MCF 10A (cell line): ENCODE measurements around the gene RALGPS1. TPM values are rescaled to one million over a fixed set of nuclear protein-coding genes. Genes with fewer than 3 reads are reported as not detected.

Experiments used
- BruUV-seq: library from RNA; stranded (reverse); fragments of 400-500 nt; replicated peaks from 2 replicates; lab custom pipeline; 2021; lab: Mats Ljungman, UMichigan
- CTCF ChIA-PET: fragments of 300-600 bp; sonication (Branson Sonifier 250); formaldehyde crosslinking; extraction: SDS; loops from one replicate; lab custom pipeline; 2021; ENCODE audit warnings: antibody characterized with exemption, inconsistent platforms; lab: Yijun Ruan, JAX
- POLR2A ChIA-PET: fragments of 300-600, 350-650 bp; sonication (Branson Sonifier 250); formaldehyde crosslinking; extraction: SDS; loops from one replicate; lab custom pipeline; 2020; ENCODE audit warnings: antibody characterized with exemption, inconsistent platforms; lab: Yijun Ruan, JAX
- DNase-seq: peaks from one replicate; pipeline ENCODE4 v3.0.0-alpha.2; 2018; ENCODE audit not compliant: unreplicated experiment
- H3K27ac Mint-ChIP-seq: one replicate; pipeline ENCODE4 v1.8.0; 2022; ENCODE audit warnings: mild to moderate bottlenecking, low read depth, mixed read lengths; ENCODE audit not compliant: unreplicated experiment
- H3K27me3 Mint-ChIP-seq: one replicate; pipeline ENCODE4 v1.8.0; 2022; ENCODE audit warnings: mixed read lengths; ENCODE audit not compliant: insufficient read depth, unreplicated experiment
- H3K36me3 Mint-ChIP-seq: one replicate; pipeline ENCODE4 v1.8.0; 2022; ENCODE audit warnings: mild to moderate bottlenecking, moderate library complexity, mixed read lengths; ENCODE audit not compliant: insufficient read depth, unreplicated experiment
- H3K4me1 Mint-ChIP-seq: one replicate; pipeline ENCODE4 v1.8.0; 2022; ENCODE audit warnings: mixed read lengths; ENCODE audit not compliant: insufficient read depth, unreplicated experiment
- H3K4me3 Mint-ChIP-seq: one replicate; pipeline ENCODE4 v1.8.0; 2022; ENCODE audit warnings: mild to moderate bottlenecking, moderate library complexity, mixed read lengths; ENCODE audit not compliant: unreplicated experiment
- H3K9me3 Mint-ChIP-seq: one replicate; pipeline ENCODE4 v1.8.0; 2022; ENCODE audit warnings: mixed read lengths; ENCODE audit not compliant: unreplicated experiment
- CTCF ChIP-seq: fragments of 200-600 bp; IDR thresholded peaks from one replicate; pipeline ENCODE4 v1.8.0; 2022; ENCODE audit warnings: antibody characterized with exemption, mild to moderate bottlenecking; ENCODE audit not compliant: unreplicated experiment
- intact Hi-C: fragments of 100-400 bp; cut with micrococcal nuclease; formaldehyde crosslinking; loops from 2 replicates; pipeline ENCODE4 v1.14.1; 2022
- total RNA-seq: library from RNA; stranded (reverse); gene quantifications from 2 replicates; pipeline ENCODE4 v1.2.3, GENCODE V29; 2022

Gene RALGPS1
- total RNA-seq, 1 experiment from 2014 or later, result 2.4 TPM

GRCh38 chr9:127223810-127224177 is 309.2 kb downstream of the RALGPS1 start:
- DNase-seq, result no peak
- no peak overlapping the region for H3K27ac Mint-ChIP-seq
- ChIA-PET POLR2A (interaction anchor here (0.6 to 3.9 kb wide), 8 partner anchors 7 to 336 kb away, joined by 3 to 13 read pairs (median 3); partner anchors contain the start of genes LRSAM1 and RPL12), CTCF (interaction anchor here (0.7 to 1.8 kb wide), 4 partner anchors 9 to 246 kb away, joined by 3 to 8 read pairs (median 5); no protein-coding TSS in a partner anchor)
- no TSS peak for BruUV-seq
- TF ChIP-seq CTCF, result no peak
- H3K36me3 Mint-ChIP-seq, result no peaks in the 10 kb centered on the region
- H3K4me3 Mint-ChIP-seq, result peak overlapping the region; percentile 83
- no peaks in the 10 kb centered on the region for H3K9me3 Mint-ChIP-seq
- H3K4me1 Mint-ChIP-seq, result no peaks in the 10 kb centered on the region
- peaks cover 29% of the 10 kb centered on the region for H3K27me3 Mint-ChIP-seq
- intact Hi-C loops, result no loop called here

GRCh38 chr9:127224178-127224882 is 309.7 kb downstream of the RALGPS1 start:
- no TSS peak for BruUV-seq
- Mint-ChIP-seq H3K36me3 (no peaks in the 10 kb centered on the region), H3K9me3 (no peaks in the 10 kb centered on the region), H3K4me3 (peak overlapping the region; percentile 83), H3K27me3 (peaks cover 29% of the 10 kb centered on the region), H3K4me1 (no peaks in the 10 kb centered on the region), H3K27ac (no peak overlapping the region)
- ChIA-PET POLR2A (interaction anchor here (0.6 to 3.9 kb wide), 11 partner anchors 8 to 335 kb away, joined by 3 to 13 read pairs (median 3); partner anchors contain the start of genes LRSAM1 and RPL12), CTCF (interaction anchor here (0.5 to 1.8 kb wide), 6 partner anchors 9 to 246 kb away, joined by 3 to 8 read pairs (median 4); no protein-coding TSS in a partner anchor)
- intact Hi-C loops, result no loop called here
- no peak for TF ChIP-seq CTCF
- DNase-seq, result peak; percentile 74

- no TSS peak for BruUV-seq
- DNase-seq, result peak; percentile 90
- intact Hi-C loops, result no loop called here
- ChIA-PET POLR2A (interaction anchor here (0.8 to 3.9 kb wide), 8 partner anchors 9 to 311 kb away, joined by 3 to 13 read pairs (median 4); partner anchors contain the start of genes LRSAM1 and RPL12), CTCF (interaction anchor here (0.5 to 1.6 kb wide), 6 partner anchors 10 to 298 kb away, joined by 3 to 8 read pairs (median 4); no protein-coding TSS in a partner anchor)
- H3K4me1 Mint-ChIP-seq, result no peaks in the 10 kb centered on the region
- peak overlapping the region; percentile 83 for H3K4me3 Mint-ChIP-seq
- no peak overlapping the region for H3K27ac Mint-ChIP-seq
- no peaks in the 10 kb centered on the region for H3K9me3 Mint-ChIP-seq
- H3K36me3 Mint-ChIP-seq, result no peaks in the 10 kb centered on the region
- no peak for TF ChIP-seq CTCF
- H3K27me3 Mint-ChIP-seq, result peaks cover 29% of the 10 kb centered on the region
Observed at GRCh38 chr9:127224883-127225739, 310.5 kb downstream of the RALGPS1 start.
